Cardiac muscle cell (in vitro differentiated cells and primary cell): ENCODE data around the gene CDC42. TPM values are rescaled to one million over a fixed set of nuclear protein-coding genes. Genes with fewer than 3 reads are reported as not detected.
A peak's percentile ranks its signal among the peaks of the same experiment; 100 is the strongest.

ENCODE experiments used
- DNase-seq, 2 donors: peaks; one replicate each; pipeline versions ENCODE4 v3.0.0 to v3.0.0-alpha.2; 2010 to 2017; ENCODE audit warnings: low read depth in 1 of 2, low spot score in 1 of 2
- H3K27ac ChIP-seq: fragments of 200-600 bp; sonication (generic); 2 replicates; pipeline ENCODE4 v1.5.1; 2016
- H3K27me3 ChIP-seq: fragments of 200-600 bp; sonication (generic); 2 replicates; pipeline ENCODE4 v1.6.0; 2016; ENCODE audit warnings: control low read depth
- H3K36me3 ChIP-seq: fragments of 200-600 bp; sonication (generic); 2 replicates; pipeline ENCODE4 v1.5.1; 2016; ENCODE audit warnings: control low read depth
- H3K4me1 ChIP-seq: fragments of 200-600 bp; sonication (generic); 2 replicates; pipeline ENCODE4 v1.8.1; 2017; ENCODE audit warnings: low read depth, mild to moderate bottlenecking, mixed run types
- H3K4me3 ChIP-seq: fragments of 200-600 bp; sonication (generic); 2 replicates; pipeline ENCODE4 v1.5.1; 2016; ENCODE audit warnings: mild to moderate bottlenecking
- H3K9me3 ChIP-seq: fragments of 200-600 bp; sonication (generic); 2 replicates; pipeline ENCODE4 v1.5.1; 2017; ENCODE audit warnings: low read depth, mild to moderate bottlenecking, control low read depth
- CTCF ChIP-seq: IDR thresholded peaks from 2 replicates; pipeline ENCODE4 v1.5.1; 2012; ENCODE audit warnings: low read depth, mild to moderate bottlenecking, low read length
- polyA plus RNA-seq: library from polyadenylated mRNA; unstranded; fragments of >200 nt; fragmentation: Nextera tagmentation; extraction: Ambion mirVana; gene quantifications from 2 replicates; pipeline ENCODE4 v1.2.1, GENCODE V29; 2016
- total RNA-seq: library from RNA; depleted of rRNA; stranded (reverse); fragments of >200 nt; gene quantifications from 2 replicates; pipeline ENCODE4 v1.2.3, GENCODE V29; 2016

CDC42 gene
- total and polyA plus RNA-seq, 2 experiments from 2014 or later: 72.0 to 140 TPM

- H3K9me3 ChIP-seq: no peaks in the 10 kb centered on the region
- H3K36me3 ChIP-seq: no peaks in the 10 kb centered on the region
- no peak for TF ChIP-seq CTCF
- no peak overlapping the region for H3K4me3 ChIP-seq
- no peak overlapping the region for H3K27ac ChIP-seq
- peaks cover 36% of the 10 kb centered on the region for H3K27me3 ChIP-seq
- DNase-seq: no peak
- peaks cover 6% of the 10 kb centered on the region for H3K4me1 ChIP-seq
Measured at GRCh38 chr1:22131062-22131461, 78.6 kb downstream of the CDC42 start.

- TF ChIP-seq CTCF: peak; percentile 76
- H3K27ac ChIP-seq: no peak overlapping the region
- DNase-seq: peak; percentile 27 to 73
- H3K27me3 ChIP-seq: peaks cover 45% of the 10 kb centered on the region
- H3K36me3 ChIP-seq: no peaks in the 10 kb centered on the region
- H3K4me3 ChIP-seq: no peak overlapping the region
- no peaks in the 10 kb centered on the region for H3K9me3 ChIP-seq
- peaks cover 8% of the 10 kb centered on the region for H3K4me1 ChIP-seq
Measured at GRCh38 chr1:22131875-22132486, 79.5 kb downstream of the CDC42 start.

- Histone ChIP-seq H3K9me3 (no peaks in the 10 kb centered on the region), H3K36me3 (no peaks in the 10 kb centered on the region), H3K27ac (no peak overlapping the region), H3K4me3 (no peak overlapping the region), H3K27me3 (peaks cover 52% of the 10 kb centered on the region), H3K4me1 (peaks cover 11% of the 10 kb centered on the region)
- peak in 1 of 2 donors; percentile 61 for DNase-seq
- no peak for TF ChIP-seq CTCF
Measured at GRCh38 chr1:22132517-22133235, 80.2 kb downstream of the CDC42 start.

GRCh38 chr1:22133247-22133930 lies 80.9 kb downstream of the CDC42 start:
- Histone ChIP-seq H3K4me3 (no peak overlapping the region), H3K4me1 (peaks cover 11% of the 10 kb centered on the region), H3K27me3 (peaks cover 59% of the 10 kb centered on the region), H3K36me3 (no peaks in the 10 kb centered on the region), H3K9me3 (no peaks in the 10 kb centered on the region), H3K27ac (no peak overlapping the region)
- no peak for DNase-seq
- no peak for TF ChIP-seq CTCF

- Histone ChIP-seq H3K9me3 (no peaks in the 10 kb centered on the region), H3K27ac (no peak overlapping the region), H3K36me3 (no peaks in the 10 kb centered on the region), H3K4me3 (no peak overlapping the region), H3K27me3 (peaks cover 64% of the 10 kb centered on the region), H3K4me1 (peaks cover 11% of the 10 kb centered on the region)
- no peak for DNase-seq
- no peak for TF ChIP-seq CTCF
Measured at GRCh38 chr1:22133931-22134324, 81.4 kb downstream of the CDC42 start.
